Testis (tissue), 3 donors: Measurements from ENCODE around the gene SLC39A3. TPM values are rescaled to one million over a fixed set of nuclear protein-coding genes. Genes with fewer than 3 reads are reported as not detected.
A peak's percentile ranks its signal among the peaks of the same experiment; 100 is the strongest.

ENCODE experiments used
- DNase-seq: peaks from one replicate; pipeline ENCODE4 v3.0.0-alpha.2; 2019
- H3K27ac ChIP-seq, 2 donors: fragments of 200-600 bp; sonication (generic); one replicate each; pipeline ENCODE4 v1.5.1; 2019
- H3K27me3 ChIP-seq: fragments of 200-600 bp; sonication (generic); one replicate; pipeline ENCODE4 v1.5.1; 2019
- H3K36me3 ChIP-seq: fragments of 200-600 bp; sonication (generic); one replicate; pipeline ENCODE4 v1.5.1; 2017; ENCODE audit warnings: low read depth; ENCODE audit errors: missing control alignments
- H3K4me1 ChIP-seq: fragments of 200-600 bp; sonication (generic); one replicate; pipeline ENCODE4 v1.5.1; 2019
- H3K4me3 ChIP-seq, 2 donors: fragments of 200-600 bp; sonication (generic); one replicate each; pipeline ENCODE4 v1.5.1; 2017 to 2019
- H3K9me3 ChIP-seq: fragments of 200-600 bp; sonication (generic); one replicate; pipeline ENCODE4 v1.5.1; 2017
- CTCF ChIP-seq, 3 experiments: fragments of 450-650 bp in 2 of 3; fragments of 200-600 bp in 1 of 3; sonication (generic) in 1 of 3; IDR thresholded peaks; one replicate each; pipeline ENCODE4 v1.5.1; 2016 to 2019; ENCODE audit warnings: antibody characterized with exemption in 3 of 3, mild to moderate bottlenecking in 2 of 3, moderate library complexity in 1 of 3
- POLR2A ChIP-seq: fragments of 450-650 bp; IDR thresholded peaks from one replicate; pipeline ENCODE4 v1.6.1; 2017; ENCODE audit warnings: antibody characterized with exemption, mild to moderate bottlenecking, moderate library complexity
- WGBS, 2 donors: methylation state at CpG; one replicate each; pipeline ENCODE4 v1.1.5; 2018; 5-methylcytosine and 5-hydroxymethylcytosine counted together
- intact Hi-C: fragments of 100-400 bp; cut with DNase I; formaldehyde crosslinking; loops from one replicate; pipeline ENCODE4 v1.15.1; 2023; ENCODE audit warnings: low total_unique reads
- polyA plus RNA-seq: library from polyadenylated mRNA; stranded (reverse); fragments of 350-450 nt; fragmentation: Illumina TruSeq; extraction: RNeasy Lipid Tissue Mini Kit (QIAGEN cat#74804); gene quantifications from one replicate; pipeline ENCODE4 v1.2.3, GENCODE V29; 2014; ENCODE audit warnings: low read depth, low replicate concordance; ENCODE audit not compliant: insufficient read depth
- total RNA-seq, 2 donors: library from RNA; depleted of rRNA; stranded (reverse); fragments of >200 nt; gene quantifications; one replicate each; pipeline ENCODE4 v1.2.3, GENCODE V29; 2016

Gene SLC39A3
- total and polyA plus RNA-seq, 3 donors from 2014 or later: 126 to 198 (median 160) TPM

- Histone ChIP-seq H3K36me3 (no peaks in the 10 kb centered on the region), H3K27me3 (no peaks in the 10 kb centered on the region), H3K9me3 (no peaks in the 10 kb centered on the region), H3K4me3 (no peak overlapping the region), H3K4me1 (peaks cover 3% of the 10 kb centered on the region), H3K27ac (no peak overlapping the region)
- DNase-seq: no peak
- TF ChIP-seq CTCF (IDR thresholded peaks at IDR 0.05) (no peak), POLR2A (no peak)
- intact Hi-C loops: no loop called here
- WGBS, 2 donors: 49% methylated on average over 4 of the region's 4 CpGs
Measured at GRCh38 chr19:2744113-2744512, 4.3 kb upstream of the SLC39A3 start.

DNA sequence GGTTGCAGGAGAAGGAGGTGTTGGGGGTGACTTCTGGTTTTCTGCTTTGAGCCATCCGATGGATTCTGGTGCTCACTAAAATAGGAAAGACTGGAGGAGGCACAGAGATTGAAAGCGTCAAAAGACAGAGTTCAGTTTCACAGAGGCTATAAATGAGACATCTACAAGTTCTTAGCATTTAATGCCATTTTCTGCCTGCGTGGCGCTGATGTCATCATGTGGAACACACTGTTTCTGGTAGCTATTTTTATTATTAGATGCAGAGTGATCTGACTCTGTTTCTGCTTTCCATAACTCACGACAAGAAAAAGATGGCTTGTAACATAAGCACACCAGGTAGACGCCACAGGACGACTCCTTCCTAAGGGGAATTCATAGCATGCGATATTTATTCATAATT is 3.3 kb upstream of the SLC39A3 start:
- intact Hi-C loops: no loop called here
- 77 to 79% methylated on average over 8 of the region's 8 CpGs for WGBS, 2 donors

DNA sequence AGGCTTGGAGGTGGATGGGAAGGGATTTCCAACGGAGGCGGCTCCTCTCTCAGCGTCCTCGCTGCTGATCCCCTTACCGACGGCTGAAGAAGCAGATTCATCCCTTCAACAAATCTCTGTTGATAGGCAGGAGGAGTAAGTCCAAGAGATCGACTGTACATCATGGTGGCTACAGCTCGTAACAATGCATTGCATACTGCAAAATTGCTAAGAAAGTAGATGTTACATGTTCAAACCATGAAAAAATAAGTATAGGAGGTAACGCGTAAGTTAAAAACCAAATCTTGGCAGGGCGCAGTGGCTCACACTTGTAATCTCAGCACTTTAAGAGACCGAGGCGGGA is 468 bp upstream of the SLC39A3 start:
- intact Hi-C loops: no loop called here
- H3K27me3 ChIP-seq: no peaks in the 10 kb centered on the region
- WGBS, 2 donors: 32 to 33% methylated on average over 13 of the region's 13 CpGs
- peak overlapping the region; percentile 91 to 92 for H3K4me3 ChIP-seq
- no peak overlapping the region for H3K27ac ChIP-seq
- DNase-seq: no peak
- H3K4me1 ChIP-seq: peaks cover 7% of the 10 kb centered on the region
- no peaks in the 10 kb centered on the region for H3K36me3 ChIP-seq
- H3K9me3 ChIP-seq: no peaks in the 10 kb centered on the region
- no peak for TF ChIP-seq CTCF (IDR thresholded peaks at IDR 0.05)
- no peak for TF ChIP-seq POLR2A

More for the DNA sequence above, 3.3 kb upstream of the SLC39A3 start:
- no peaks in the 10 kb centered on the region for H3K27me3 ChIP-seq
- TF ChIP-seq POLR2A (no peak), CTCF (IDR thresholded peaks at IDR 0.05) (no peak)
- no peaks in the 10 kb centered on the region for H3K36me3 ChIP-seq
- H3K4me1 ChIP-seq: peaks cover 7% of the 10 kb centered on the region
- no peak overlapping the region for H3K4me3 ChIP-seq
- no peak overlapping the region for H3K27ac ChIP-seq
- no peaks in the 10 kb centered on the region for H3K9me3 ChIP-seq
- DNase-seq: no peak

DNA sequence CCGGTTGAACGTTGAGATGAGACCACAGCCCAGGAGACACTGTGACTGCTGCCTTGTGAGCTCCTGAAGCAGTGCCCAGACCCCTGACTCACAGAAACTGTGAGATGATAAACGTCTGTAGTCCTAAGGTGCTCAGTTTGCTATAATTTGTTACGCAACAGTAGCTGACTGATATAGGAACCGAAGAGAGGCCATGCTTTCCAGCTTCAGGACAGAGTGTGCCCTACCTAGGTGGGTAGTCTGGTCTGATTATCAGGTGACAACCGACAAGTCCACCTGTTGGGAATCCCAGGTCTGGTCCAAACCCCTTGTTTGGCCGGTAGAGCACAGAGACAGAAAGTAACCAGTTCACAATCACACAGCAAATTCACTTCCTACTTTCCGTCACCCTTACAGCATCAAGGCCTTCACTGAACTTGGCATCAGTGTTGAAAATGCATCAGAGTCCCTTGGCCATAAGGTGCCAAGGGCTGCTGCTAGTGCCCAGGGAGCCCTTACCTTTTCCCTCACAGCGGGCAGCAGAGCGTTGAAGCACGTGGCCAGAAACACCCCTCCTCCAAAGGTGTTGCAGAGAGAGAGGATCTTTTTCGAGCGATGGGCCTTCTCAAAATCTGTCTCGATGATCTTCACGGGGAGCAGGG is 3.1 kb downstream of the SLC39A3 start:
- no peak overlapping the region for H3K4me3 ChIP-seq
- TF ChIP-seq POLR2A: no peak
- no peak for TF ChIP-seq CTCF (IDR thresholded peaks at IDR 0.05)
- intact Hi-C loops: no loop called here
- H3K36me3 ChIP-seq: no peaks in the 10 kb centered on the region
- H3K4me1 ChIP-seq: peaks cover 7% of the 10 kb centered on the region
- H3K9me3 ChIP-seq: no peaks in the 10 kb centered on the region
- 95 to 98% methylated on average over 15 of the region's 15 CpGs for WGBS, 2 donors
- H3K27me3 ChIP-seq: no peaks in the 10 kb centered on the region
- DNase-seq: no peak
- H3K27ac ChIP-seq: no peak overlapping the region

DNA sequence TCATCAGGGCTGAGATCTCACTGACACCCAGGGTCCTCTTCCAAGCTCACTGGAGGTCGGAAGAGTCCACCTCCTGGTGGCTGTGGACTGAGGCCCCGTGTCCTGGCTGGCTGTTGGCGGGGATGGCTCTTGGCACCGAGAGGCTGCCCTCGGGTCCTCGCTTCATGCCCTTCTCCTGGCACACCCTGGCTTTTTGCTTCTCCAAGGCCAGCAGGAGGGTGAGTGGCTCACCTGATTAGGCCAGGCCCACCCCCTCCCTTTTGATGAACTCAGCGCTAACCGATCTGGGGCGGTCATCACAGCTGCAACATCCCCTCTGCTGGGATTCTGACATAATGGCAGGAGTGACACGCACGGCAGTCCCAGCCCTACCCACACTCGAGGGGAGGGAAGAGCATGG is 4.4 kb downstream of the SLC39A3 start:
- no peak overlapping the region for H3K27ac ChIP-seq
- WGBS, 2 donors: 88 to 93% methylated on average over 5 to 12 of the region's 12 CpGs
- DNase-seq: no peak
- intact Hi-C loops: no loop called here
- no peaks in the 10 kb centered on the region for H3K27me3 ChIP-seq
- H3K36me3 ChIP-seq: no peaks in the 10 kb centered on the region
- TF ChIP-seq CTCF (IDR thresholded peaks at IDR 0.05) (no peak), POLR2A (no peak)
- H3K9me3 ChIP-seq: no peaks in the 10 kb centered on the region
- H3K4me3 ChIP-seq: no peak overlapping the region
- H3K4me1 ChIP-seq: peaks cover 7% of the 10 kb centered on the region
